ENCODE data around the gene RBKS. TPM values are rescaled to one million over a fixed set of nuclear protein-coding genes. Genes with fewer than 3 reads are reported as not detected.
A peak's percentile ranks its signal among the peaks of the same experiment; 100 is the strongest.

Gene RBKS
- total RNA-seq, 1 experiment from 2014 or later, result 3.3 TPM

DNA sequence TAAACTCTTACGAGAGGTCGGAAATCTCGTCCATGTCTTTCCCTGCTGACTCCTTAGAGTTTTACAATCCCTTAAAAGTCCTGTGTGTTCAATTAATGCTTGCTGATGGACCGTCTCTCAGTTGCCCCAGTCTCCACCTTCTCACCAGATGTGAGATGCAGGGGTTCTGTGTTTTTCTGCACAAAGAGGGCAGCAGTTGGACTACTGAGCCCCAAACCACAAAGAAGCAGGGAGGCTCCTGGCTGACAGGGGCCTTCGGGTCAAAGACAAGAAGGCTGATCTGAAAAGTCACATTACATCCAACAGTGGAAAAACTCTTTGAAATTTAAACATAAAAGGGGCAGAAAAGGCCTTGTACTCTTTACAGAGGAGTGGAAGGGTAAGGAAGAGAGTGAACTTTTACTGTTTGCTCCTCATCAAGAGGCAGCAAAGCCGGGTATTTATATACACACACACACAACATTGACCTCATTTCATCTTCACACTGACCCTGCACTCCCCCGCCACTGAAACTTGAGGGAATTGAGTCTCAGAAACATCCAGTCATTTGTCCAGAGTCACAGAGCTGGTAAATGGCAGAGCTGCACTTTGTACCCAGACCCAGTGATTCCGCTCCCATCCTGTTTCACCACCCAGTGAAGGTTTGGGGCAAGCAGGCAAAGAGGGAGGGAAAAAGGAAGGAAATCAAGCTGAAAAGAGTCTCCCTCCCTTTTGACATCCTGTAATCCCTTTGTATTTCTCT is 94.9 kb downstream of the RBKS start:
- no peak for DNase-seq
- TF ChIP-seq, protein P1, sequence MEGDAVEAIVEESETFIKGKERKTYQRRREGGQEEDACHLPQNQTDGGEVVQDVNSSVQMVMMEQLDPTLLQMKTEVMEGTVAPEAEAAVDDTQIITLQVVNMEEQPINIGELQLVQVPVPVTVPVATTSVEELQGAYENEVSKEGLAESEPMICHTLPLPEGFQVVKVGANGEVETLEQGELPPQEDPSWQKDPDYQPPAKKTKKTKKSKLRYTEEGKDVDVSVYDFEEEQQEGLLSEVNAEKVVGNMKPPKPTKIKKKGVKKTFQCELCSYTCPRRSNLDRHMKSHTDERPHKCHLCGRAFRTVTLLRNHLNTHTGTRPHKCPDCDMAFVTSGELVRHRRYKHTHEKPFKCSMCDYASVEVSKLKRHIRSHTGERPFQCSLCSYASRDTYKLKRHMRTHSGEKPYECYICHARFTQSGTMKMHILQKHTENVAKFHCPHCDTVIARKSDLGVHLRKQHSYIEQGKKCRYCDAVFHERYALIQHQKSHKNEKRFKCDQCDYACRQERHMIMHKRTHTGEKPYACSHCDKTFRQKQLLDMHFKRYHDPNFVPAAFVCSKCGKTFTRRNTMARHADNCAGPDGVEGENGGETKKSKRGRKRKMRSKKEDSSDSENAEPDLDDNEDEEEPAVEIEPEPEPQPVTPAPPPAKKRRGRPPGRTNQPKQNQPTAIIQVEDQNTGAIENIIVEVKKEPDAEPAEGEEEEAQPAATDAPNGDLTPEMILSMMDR (IDR thresholded peaks at IDR 0.05; ENCODE audit: unreplicated experiment), result no peak
- no peak overlapping the region for H3K4me3 Mint-ChIP-seq (ENCODE audit: low read depth, unreplicated experiment)
- intact Hi-C loops (cut with micrococcal nuclease; ENCODE audit: unreplicated experiment), result loop anchor here (10.0 kb wide), 1 partner anchor 130 kb away; no protein-coding TSS in a partner anchor
- H3K27ac Mint-ChIP-seq (ENCODE audit: unreplicated experiment), result peak overlapping the region; percentile 49
- no TSS peak for BruUV-seq (replicated peaks)
- H3K4me1 Mint-ChIP-seq (ENCODE audit: low read depth, unreplicated experiment), result peaks cover 76% of the 10 kb centered on the region
- H3K9me3 Mint-ChIP-seq (ENCODE audit: low read depth, unreplicated experiment), result peaks cover 3% of the 10 kb centered on the region
- peaks cover 6% of the 10 kb centered on the region for H3K36me3 Mint-ChIP-seq (ENCODE audit: insufficient read depth, unreplicated experiment)
- H3K27me3 Mint-ChIP-seq (ENCODE audit: unreplicated experiment), result no peaks in the 10 kb centered on the region
- CTCF ChIA-PET, result interaction anchor here (0.7 kb wide), 1 partner anchor 361 kb away, joined by 3 read pairs; no protein-coding TSS in a partner anchor

DNA sequence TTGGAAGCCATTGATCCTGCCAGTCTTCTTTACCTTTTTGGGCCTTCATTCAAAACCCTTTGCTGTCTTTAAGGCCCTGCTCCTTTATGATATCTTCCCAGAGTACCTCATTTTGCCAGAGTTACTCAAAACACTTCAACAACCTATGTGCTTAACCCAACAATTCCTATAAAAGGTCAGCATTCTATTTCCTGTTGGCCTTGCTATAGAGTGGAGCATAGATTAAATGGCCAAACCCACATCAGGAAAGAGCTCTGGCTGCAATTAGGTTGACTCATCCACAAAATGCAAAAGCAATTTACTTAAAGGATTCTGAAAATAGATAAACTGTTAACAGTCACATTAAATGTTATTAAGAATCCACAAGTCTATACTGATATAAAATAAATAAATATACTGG is 97.4 kb downstream of the RBKS start:
- no peaks in the 10 kb centered on the region for H3K36me3 Mint-ChIP-seq (ENCODE audit: insufficient read depth, unreplicated experiment)
- H3K4me1 Mint-ChIP-seq (ENCODE audit: low read depth, unreplicated experiment), result peaks cover 50% of the 10 kb centered on the region
- TF ChIP-seq, protein P1 (IDR thresholded peaks at IDR 0.05; ENCODE audit: unreplicated experiment), result no peak
- no TSS peak for BruUV-seq (replicated peaks)
- H3K27me3 Mint-ChIP-seq (ENCODE audit: unreplicated experiment), result no peaks in the 10 kb centered on the region
- peak overlapping the region; percentile 82 for H3K27ac Mint-ChIP-seq (ENCODE audit: unreplicated experiment)
- H3K4me3 Mint-ChIP-seq (ENCODE audit: low read depth, unreplicated experiment), result peak overlapping the region; percentile 2
- CTCF ChIA-PET, result interaction anchor here (0.6 kb wide), 2 partner anchors 502 to 853 kb away, joined by 3 to 5 read pairs; no protein-coding TSS in a partner anchor
- intact Hi-C loops (cut with micrococcal nuclease; ENCODE audit: unreplicated experiment), result loop anchor here (10.0 kb wide), 1 partner anchor 132 kb away; no protein-coding TSS in a partner anchor
- no peak for DNase-seq
- peaks cover 3% of the 10 kb centered on the region for H3K9me3 Mint-ChIP-seq (ENCODE audit: low read depth, unreplicated experiment)

DNA sequence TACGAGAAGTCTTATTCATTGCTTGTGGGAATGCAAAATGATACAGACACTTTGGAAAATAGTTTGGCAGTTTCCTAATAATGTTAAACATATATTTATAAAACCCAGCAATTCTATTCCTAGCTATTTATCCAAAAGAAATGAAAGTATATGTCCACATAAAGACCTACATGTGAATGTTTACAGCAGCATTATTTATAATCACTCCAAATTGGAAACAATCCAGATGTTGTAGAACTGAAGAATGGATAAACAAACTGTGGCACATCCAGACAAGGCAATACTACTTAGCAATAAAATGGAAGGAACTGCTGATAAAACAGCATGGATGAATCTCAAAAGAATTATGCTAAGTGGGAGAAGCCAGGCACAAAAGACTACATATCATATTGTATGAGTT is 99.4 kb downstream of the RBKS start:
- Mint-ChIP-seq H3K4me3 (ENCODE audit: low read depth, unreplicated experiment) (no peak overlapping the region), H3K9me3 (ENCODE audit: low read depth, unreplicated experiment) (peaks cover 3% of the 10 kb centered on the region), H3K27ac (ENCODE audit: unreplicated experiment) (no peak overlapping the region), H3K27me3 (ENCODE audit: unreplicated experiment) (no peaks in the 10 kb centered on the region), H3K4me1 (ENCODE audit: low read depth, unreplicated experiment) (peaks cover 35% of the 10 kb centered on the region), H3K36me3 (ENCODE audit: insufficient read depth, unreplicated experiment) (no peaks in the 10 kb centered on the region)
- intact Hi-C loops (cut with micrococcal nuclease; ENCODE audit: unreplicated experiment), result loop anchor here (10.0 kb wide), 1 partner anchor 134 kb away; no protein-coding TSS in a partner anchor
- BruUV-seq (replicated peaks), result no TSS peak
- DNase-seq, result no peak
- CTCF ChIA-PET, result no interaction called here
- TF ChIP-seq, protein P1 (IDR thresholded peaks at IDR 0.05; ENCODE audit: unreplicated experiment), result no peak

DNA sequence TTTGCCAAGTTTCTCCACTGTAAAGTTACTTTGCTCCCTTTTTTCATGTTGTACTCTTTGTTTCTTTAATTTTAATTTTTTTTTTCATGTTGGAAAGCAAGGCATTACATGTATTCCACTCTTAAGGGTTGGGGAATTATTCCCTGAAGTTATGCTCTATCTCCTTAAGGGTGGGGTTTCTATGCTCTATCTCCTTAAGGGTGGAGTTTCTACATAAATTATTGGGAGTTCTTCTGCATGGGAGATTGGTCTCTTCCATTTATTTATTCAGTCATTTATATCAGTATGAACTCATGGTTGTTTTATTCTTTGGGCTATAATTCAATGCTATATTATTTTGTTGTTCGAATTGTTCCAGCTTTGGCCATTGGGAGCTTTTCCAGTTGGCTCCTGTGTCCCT is 107.5 kb downstream of the RBKS start:
- CTCF ChIA-PET, result interaction anchor here (1.5 kb wide), 1 partner anchor 10 kb away, joined by 3 read pairs; no protein-coding TSS in a partner anchor
- no peak for DNase-seq
- Mint-ChIP-seq H3K27ac (ENCODE audit: unreplicated experiment) (no peak overlapping the region), H3K27me3 (ENCODE audit: unreplicated experiment) (no peaks in the 10 kb centered on the region), H3K4me1 (ENCODE audit: low read depth, unreplicated experiment) (peaks cover 9% of the 10 kb centered on the region), H3K9me3 (ENCODE audit: low read depth, unreplicated experiment) (no peaks in the 10 kb centered on the region), H3K36me3 (ENCODE audit: insufficient read depth, unreplicated experiment) (peaks cover 13% of the 10 kb centered on the region), H3K4me3 (ENCODE audit: low read depth, unreplicated experiment) (no peak overlapping the region)
- no TSS peak for BruUV-seq (replicated peaks)
- TF ChIP-seq, protein P1 (IDR thresholded peaks at IDR 0.05; ENCODE audit: unreplicated experiment), result no peak
- intact Hi-C loops (cut with micrococcal nuclease; ENCODE audit: unreplicated experiment), result no loop called here
